GM19438 (cell line): Measurements from ENCODE around the gene PLVAP.

Experiments
- ATAC-seq: cut with Tn5 transposase; IDR thresholded peaks from one replicate; pipeline ENCODE4 v1.9.1; 2021; ENCODE audit warnings: low read depth; ENCODE audit not compliant: unreplicated experiment

PLVAP gene, protein sequence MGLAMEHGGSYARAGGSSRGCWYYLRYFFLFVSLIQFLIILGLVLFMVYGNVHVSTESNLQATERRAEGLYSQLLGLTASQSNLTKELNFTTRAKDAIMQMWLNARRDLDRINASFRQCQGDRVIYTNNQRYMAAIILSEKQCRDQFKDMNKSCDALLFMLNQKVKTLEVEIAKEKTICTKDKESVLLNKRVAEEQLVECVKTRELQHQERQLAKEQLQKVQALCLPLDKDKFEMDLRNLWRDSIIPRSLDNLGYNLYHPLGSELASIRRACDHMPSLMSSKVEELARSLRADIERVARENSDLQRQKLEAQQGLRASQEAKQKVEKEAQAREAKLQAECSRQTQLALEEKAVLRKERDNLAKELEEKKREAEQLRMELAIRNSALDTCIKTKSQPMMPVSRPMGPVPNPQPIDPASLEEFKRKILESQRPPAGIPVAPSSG

DNA sequence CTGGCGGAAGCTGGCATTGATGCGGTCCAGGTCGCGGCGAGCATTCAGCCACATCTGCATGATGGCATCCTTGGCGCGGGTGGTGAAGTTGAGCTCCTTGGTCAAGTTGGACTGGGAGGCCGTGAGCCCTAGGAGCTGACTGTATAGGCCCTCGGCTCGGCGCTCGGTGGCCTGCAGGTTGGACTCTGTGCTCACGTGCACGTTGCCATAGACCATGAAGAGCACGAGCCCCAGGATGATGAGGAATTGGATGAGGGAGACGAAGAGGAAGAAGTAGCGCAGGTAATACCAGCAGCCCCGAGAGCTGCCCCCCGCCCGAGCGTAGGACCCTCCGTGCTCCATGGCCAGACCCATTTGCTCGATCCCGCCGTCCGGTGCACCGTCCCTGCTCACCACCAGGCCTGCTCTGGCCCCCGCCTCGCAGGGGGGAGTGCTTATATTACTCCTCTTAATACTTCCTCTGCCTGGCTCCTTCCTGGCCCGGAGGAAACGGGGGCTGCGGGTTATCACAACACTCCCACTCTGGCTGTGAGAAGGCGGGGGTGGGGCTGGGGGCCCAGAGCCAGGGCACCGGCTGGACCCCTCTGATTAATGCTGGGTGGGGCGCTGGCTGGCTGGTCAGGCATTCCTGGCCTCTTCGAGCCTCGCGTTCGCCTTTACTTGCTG, at the start of gene PLVAP:
TSS of gene PLVAP (minus strand) at position 408 of the 666 bp plus-strand sequence. CDS start at position 354, 54 bp downstream.
- no peak for ATAC-seq

GRCh38 chr19:17424743-17425365, 47.7 kb upstream of the PLVAP start:
- ATAC-seq: no peak

DNA sequence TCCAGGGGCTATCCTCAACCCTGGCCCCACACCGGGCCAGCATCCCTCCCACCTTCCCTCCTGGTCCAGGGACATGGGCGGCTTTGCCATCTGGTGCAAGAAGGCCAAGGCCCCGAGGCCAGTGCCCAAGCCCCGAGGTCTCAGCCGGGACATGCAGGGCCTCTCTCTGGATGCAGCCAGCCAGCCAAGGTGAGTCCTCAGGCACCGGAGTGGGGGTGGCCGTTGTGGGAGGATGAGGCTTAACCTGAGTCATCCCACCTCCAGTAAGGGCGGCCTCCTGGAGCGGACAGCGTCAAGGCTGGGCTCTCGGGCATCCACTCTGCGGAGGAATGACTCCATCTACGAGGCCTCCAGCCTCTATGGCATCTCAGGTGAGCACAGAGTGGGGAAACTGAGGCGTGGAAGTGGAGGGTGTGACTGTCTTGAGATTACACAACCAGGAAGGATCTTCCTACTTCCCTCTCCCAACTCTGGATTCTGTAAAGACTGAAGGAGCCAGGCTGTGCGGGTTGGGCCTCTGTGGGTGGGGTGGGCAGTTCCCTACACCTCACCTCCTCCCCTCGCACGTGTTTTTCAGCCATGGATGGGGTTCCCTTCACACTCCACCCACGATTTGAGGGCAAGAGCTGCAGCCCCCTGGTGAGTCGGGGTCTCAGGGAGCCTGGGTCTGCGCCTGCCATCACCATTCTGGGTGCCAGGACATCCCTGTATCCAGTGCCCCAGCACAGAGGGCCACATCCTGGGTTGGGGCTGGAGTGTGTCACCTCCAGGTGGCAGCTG, 46.5 kb upstream of the PLVAP start:
- ATAC-seq: no peak

- no peak for ATAC-seq
Measured at GRCh38 chr19:17421942-17422341, 44.8 kb upstream of the PLVAP start.

DNA sequence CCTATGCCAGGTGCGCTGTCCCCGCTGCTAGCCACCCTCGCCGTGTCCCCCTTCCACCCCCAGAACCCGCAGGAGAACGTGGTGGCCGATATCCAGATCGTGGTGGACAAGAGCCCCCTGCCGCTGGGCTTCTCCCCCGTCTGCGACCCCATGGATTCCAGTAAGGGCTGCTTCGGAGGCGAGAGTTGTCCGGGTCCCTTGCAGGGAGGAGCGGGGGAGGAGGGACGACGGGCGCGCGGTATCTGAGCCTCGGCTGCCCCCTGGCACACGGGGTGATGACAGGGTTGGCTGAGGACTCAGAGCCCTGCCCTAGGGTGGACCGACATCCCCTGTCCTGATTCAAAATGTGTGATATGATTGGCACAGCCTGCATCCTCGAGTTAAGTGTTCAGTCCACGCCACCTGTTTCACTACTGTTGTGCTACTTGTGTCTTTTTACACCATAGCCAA, 43.4 kb upstream of the PLVAP start:
- no peak for ATAC-seq

DNA sequence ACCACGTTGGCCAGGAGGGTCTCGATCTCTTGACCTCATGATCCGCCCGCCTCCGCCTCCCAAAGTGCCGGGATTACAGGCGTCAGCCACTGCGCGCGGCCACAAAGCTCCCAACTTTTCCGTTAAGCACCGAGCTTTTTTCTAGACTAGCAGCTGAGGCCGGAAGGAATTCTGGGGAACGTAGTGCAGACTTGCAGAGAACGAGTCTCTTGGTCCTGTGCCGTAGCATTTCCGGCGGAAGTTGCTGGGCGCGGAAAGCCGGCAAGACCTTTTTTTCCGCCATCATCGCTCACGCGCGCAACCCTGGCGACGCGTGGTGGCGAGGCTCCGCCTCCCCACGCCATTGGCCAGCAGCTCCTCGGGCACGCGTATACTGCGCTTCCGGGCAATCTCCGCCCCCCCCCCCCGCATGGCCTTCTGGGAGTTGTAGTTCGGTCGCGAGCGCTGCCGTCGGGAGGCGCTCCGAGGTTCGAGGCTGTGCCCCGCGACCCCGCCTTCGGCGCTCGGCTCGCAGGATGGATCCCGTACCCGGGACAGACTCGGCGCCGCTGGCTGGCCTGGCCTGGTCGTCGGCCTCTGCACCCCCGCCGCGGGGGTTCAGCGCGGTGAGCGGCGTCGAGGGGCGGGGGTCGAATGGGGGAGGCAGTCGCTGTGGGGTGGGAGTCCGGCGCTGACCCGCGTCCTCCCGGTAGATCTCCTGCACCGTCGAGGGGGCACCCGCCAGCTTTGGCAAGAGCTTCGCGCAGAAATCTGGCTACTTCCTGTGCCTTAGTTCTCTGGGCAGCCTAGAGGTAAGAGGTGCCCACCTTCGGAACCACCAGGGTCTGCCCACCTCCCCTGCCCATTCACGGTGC, 42.7 kb upstream of the PLVAP start, which contains the start of gene MVB12A:
TSS of gene MVB12A (plus strand) at position 427 of the 854 bp plus-strand sequence. CDS start at position 516, 89 bp downstream.
- ATAC-seq: peak; percentile 74

GRCh38 chr19:17419154-17419620, 42.0 kb upstream of the PLVAP start:
- ATAC-seq: no peak

DNA sequence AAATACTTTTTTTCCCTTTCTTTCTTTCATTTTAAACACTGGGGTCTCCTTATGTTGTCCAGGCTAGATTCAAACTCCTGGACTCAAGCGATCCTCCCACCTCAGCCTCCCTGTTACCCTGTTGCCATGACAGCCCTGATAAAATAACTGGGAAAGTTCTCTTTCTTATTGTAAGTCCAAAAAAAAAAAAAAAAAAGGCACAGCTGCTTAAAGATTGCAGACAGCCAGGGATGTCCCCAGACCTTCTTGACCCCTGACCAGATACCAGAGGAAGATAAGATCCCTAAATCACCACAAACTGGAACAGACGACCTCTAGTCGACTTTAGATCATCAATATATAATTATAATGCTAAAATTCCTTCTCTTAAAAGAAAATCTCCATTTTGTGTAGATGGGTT, 41.6 kb upstream of the PLVAP start:
- ATAC-seq: no peak

DNA sequence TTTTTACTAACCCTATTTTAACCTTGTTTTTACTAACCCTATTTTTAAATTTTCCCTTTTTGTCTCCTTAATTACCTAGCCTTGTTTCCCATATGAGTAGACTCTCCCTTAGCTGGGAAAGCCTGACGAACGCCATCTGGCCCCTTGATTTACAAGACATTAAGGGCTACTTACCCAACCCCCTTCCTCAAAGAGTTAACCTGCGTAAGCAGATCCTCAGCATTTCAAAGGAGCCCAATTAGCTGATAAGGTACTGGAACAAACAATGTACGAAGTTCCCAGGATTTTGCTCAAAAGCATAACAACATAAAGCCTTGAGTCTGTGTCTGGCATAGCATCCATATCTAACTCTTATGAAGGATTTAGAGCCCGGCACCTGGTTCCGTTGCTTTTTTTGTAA, 38.0 kb upstream of the PLVAP start:
- no peak for ATAC-seq

DNA sequence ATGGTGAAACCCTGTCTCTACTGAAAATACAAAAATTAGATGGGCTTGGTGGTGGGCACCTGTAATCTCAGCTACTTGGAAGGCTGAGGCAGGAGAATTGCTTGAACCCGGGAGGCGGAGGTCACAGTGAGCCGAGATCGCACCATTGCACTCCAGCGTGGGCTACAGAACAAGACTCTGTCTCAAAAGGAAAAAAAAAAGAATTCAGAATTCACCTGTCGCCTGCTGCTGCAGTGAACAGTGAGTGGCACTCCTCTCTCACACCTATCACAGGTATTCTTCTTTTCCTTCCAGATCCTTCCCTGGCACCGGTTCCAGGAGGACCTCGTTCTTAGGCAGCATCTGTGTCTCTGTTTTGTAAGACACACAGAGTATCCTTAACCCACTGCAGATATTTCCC, 37.0 kb upstream of the PLVAP start:
- no peak for ATAC-seq

DNA sequence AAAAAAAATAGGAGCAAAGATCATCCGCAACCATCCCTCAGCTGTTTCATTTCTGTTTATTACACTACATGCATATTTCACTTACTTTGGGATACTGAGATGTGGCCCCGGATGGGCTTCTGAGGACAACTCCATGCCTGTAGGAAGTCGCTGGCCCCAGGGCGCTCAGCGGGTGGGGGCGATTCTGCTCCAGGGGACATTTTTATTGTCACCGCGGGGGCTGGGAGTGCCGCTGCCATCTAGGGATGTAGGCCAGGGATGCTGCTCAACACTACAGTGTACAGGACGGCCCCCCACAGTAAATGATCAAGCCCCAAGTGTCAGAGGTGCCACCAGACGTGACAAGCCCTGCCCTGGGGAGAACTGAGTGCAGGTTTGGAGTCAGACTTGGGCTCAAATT, 34.7 kb upstream of the PLVAP start:
- no peak for ATAC-seq

DNA sequence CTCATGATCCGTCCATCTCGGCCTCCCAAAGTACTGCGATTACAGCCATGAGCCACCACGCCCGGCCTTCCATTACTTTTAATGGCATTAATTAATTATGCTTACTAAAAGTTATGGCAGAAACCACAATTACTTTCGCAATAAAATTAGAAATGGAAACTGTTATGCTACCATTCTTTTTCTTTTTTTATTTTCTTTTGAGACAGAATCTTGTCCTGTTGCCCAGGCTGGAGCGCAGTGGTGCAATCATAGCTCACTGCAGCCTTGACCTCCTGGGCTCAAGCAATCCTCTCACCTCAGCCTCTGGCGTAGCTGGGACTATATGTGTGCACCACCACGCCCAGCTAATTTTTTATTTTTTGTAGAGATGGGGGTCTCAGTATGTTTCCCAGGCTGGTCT, 32.8 kb upstream of the PLVAP start:
- no peak for ATAC-seq

- ATAC-seq: no peak
Measured at GRCh38 chr19:17406887-17407196, 29.7 kb upstream of the PLVAP start.

GRCh38 chr19:17406046-17406886, 29.1 kb upstream of the PLVAP start:
- peak; percentile 20 for ATAC-seq

GRCh38 chr19:17405250-17406045, 28.3 kb upstream of the PLVAP start, which contains the start of gene BST2:
BST2 (minus strand) TSS chr19:17405630; CDS start chr19:17405575, 55 bp downstream.
- peak; percentile 61 for ATAC-seq

- peak; percentile 25 for ATAC-seq
Measured at GRCh38 chr19:17404621-17405249, 27.6 kb upstream of the PLVAP start.

- ATAC-seq: no peak
Measured at GRCh38 chr19:17404015-17404414, 26.9 kb upstream of the PLVAP start.
